ENCODE measurements around the gene CCL28. TPM values are rescaled to one million over a fixed set of nuclear protein-coding genes. Genes with fewer than 3 reads are reported as not detected.

Gene CCL28
- total and polyA plus RNA-seq, 9 of the 15 experiments (the other 6 are each of a cell fraction or from before 2014, with no cell fraction given): not detected

DNA sequence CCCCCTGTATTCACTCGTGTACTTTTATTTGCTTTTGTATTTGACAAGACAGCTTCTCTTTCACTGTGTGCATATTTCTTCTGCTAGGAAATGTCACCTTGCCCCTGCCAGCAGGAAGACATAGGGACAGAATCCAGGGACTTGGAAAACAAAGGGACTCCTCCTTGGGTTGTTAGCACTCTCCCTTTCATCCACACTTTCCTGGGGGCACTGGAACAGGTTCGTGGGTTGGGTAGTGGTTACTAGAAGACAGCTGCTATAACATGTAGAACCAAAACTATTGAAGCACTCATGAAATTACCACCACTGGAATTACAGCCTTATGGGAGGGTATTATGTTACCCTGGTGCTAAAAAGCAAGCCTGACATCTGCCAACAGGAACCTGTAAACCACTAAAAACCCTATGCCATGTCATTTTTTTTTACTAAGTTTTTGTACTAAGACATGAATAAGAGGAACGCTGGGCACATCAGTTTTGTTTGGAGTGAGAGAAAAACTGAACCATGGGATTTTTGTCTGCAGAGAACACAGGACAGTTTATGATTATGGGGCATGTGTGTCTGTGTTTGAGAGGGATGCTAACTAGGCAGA is 4.7 kb upstream of the CCL28 start (continued):
- TF ChIP-seq, protein P1, sequence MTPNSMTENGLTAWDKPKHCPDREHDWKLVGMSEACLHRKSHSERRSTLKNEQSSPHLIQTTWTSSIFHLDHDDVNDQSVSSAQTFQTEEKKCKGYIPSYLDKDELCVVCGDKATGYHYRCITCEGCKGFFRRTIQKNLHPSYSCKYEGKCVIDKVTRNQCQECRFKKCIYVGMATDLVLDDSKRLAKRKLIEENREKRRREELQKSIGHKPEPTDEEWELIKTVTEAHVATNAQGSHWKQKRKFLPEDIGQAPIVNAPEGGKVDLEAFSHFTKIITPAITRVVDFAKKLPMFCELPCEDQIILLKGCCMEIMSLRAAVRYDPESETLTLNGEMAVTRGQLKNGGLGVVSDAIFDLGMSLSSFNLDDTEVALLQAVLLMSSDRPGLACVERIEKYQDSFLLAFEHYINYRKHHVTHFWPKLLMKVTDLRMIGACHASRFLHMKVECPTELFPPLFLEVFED (CRISPR knock-in tag; conservative IDR thresholded peaks at IDR 0.05): no peak
- TF ChIP-seq ZNF696 (CRISPR knock-in tag; conservative IDR thresholded peaks at IDR 0.05) (no peak), TAF9B (IDR thresholded peaks at IDR 0.05; ENCODE audit: partially characterized antibody) (no peak), GTF2E2 (tag; IDR thresholded peaks at IDR 0.05) (no peak), XRCC3 (IDR thresholded peaks at IDR 0.05) (no peak), SRSF9 (IDR thresholded peaks at IDR 0.05; ENCODE audit: borderline replicate concordance, low read depth, low read length) (no peak), KAT7 (CRISPR knock-in tag; IDR thresholded peaks at IDR 0.05; ENCODE audit: borderline replicate concordance) (no peak), SMARCE1 (IDR thresholded peaks at IDR 0.05) (no peak), TCFL5 (CRISPR knock-in tag; conservative IDR thresholded peaks at IDR 0.05) (no peak), NCOA1 (IDR thresholded peaks at IDR 0.05; ENCODE audit: low read depth) (no peak), ZNF707 (CRISPR knock-in tag; conservative IDR thresholded peaks at IDR 0.05) (no peak), HCFC1 (IDR thresholded peaks at IDR 0.05; ENCODE audit: low read depth, low read length) (no peak), MAFF (IDR thresholded peaks at IDR 0.05; ENCODE audit: low read length) (no peak), HNRNPL (IDR thresholded peaks at IDR 0.05; ENCODE audit: low read depth, low read length) (no peak), SMAD4 (CRISPR knock-in tag; conservative IDR thresholded peaks at IDR 0.05) (no peak)
- TF ChIP-seq, protein P2, sequence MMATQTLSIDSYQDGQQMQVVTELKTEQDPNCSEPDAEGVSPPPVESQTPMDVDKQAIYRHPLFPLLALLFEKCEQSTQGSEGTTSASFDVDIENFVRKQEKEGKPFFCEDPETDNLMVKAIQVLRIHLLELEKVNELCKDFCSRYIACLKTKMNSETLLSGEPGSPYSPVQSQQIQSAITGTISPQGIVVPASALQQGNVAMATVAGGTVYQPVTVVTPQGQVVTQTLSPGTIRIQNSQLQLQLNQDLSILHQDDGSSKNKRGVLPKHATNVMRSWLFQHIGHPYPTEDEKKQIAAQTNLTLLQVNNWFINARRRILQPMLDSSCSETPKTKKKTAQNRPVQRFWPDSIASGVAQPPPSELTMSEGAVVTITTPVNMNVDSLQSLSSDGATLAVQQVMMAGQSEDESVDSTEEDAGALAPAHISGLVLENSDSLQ (IDR thresholded peaks at IDR 0.05): no peak
